NB4 (cell line): ENCODE measurements around the gene NCOA3.

Experiments
- DNase-seq: peaks from one replicate; pipeline ENCODE4 v3.0.0; 2010; ENCODE audit warnings: low read depth
- H3K4me3 ChIP-seq: one replicate; pipeline ENCODE4 v1.5.1; 2011; ENCODE audit warnings: mild to moderate bottlenecking, low read depth, low read length, moderate library complexity
- CTCF ChIP-seq: IDR thresholded peaks from one replicate; pipeline ENCODE4 v1.5.1; 2012; ENCODE audit warnings: low read depth, low read length
- MAX ChIP-seq: IDR thresholded peaks from 2 replicates; pipeline ENCODE4 v1.6.1; 2011; ENCODE audit warnings: low read depth, low read length
- MYC ChIP-seq: IDR thresholded peaks from 2 replicates; pipeline ENCODE4 v1.6.1; 2011; ENCODE audit warnings: low read depth, low read length
- POLR2A ChIP-seq: IDR thresholded peaks from 2 replicates; pipeline ENCODE4 v1.6.1; 2011; ENCODE audit warnings: mild to moderate bottlenecking; ENCODE audit not compliant: insufficient read length; ENCODE audit errors: extremely low read depth

NCOA3 gene

DNA sequence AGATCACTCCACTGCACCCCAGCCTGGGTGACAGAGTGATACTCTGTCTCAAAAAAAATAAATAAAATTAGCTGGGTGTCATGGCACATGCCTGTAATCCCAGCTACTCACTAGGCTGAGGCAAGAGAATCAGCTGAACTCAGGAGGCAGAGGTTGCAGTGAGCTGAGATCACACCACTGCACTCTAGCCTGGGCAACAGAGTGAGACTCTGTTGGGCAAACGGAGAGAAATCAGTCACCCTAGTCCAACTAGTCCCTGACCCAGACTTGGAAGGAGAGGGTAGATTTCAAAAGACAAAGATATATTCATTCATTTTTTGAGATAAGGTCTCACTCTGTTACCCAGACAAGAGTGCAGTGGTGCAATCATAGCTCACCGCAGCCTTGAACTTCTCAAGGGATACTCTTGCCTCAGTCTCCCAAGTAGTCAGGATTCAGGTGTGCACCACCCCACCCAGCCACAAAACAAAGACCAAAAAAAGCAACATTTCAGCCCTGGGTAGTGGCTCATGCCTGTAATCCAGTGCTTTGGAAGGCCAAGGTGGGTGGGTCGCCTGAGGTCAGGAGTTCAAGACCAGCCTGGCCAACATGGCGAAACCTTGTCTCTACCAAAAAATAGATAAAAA, 26.2 kb upstream of the NCOA3 start:
- DNase-seq, result no peak
- H3K4me3 ChIP-seq, result no peak overlapping the region
- no peak for TF ChIP-seq MAX
- no peak for TF ChIP-seq CTCF
- TF ChIP-seq MYC, result no peak
- TF ChIP-seq POLR2A, result no peak

GRCh38 chr20:47476452-47476851, 25.2 kb upstream of the NCOA3 start:
- no peak overlapping the region for H3K4me3 ChIP-seq
- no peak for DNase-seq
- no peak for TF ChIP-seq MAX
- no peak for TF ChIP-seq MYC
- TF ChIP-seq POLR2A, result no peak
- no peak for TF ChIP-seq CTCF

DNA sequence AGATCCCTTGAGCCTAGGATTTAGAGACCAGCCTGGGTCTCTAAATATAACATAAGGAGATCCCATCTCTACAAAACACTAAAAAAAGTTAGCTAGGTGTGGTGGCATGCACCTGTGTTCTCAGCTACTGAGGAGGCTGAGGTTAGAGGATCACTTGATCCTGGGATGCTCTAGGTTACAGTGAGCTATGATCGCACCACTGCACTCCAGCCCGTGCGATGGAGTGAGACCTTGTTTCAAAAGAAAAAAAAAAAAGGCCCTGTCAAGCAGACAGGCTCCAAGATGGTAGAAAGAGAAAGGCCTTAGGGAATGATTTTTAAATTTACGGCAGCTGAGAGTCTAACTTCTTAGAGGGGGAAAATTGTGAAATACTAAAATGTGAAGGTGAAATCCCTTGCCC, 22.6 kb upstream of the NCOA3 start:
- TF ChIP-seq MAX (no peak), CTCF (no peak), MYC (no peak), POLR2A (no peak)
- no peak for DNase-seq
- no peak overlapping the region for H3K4me3 ChIP-seq

- DNase-seq, result no peak
- TF ChIP-seq POLR2A (no peak), MAX (no peak)
- no peak overlapping the region for H3K4me3 ChIP-seq
These were observed 22.2 kb upstream of the NCOA3 start for GRCh38 chr20:47479506-47479905.

DNA sequence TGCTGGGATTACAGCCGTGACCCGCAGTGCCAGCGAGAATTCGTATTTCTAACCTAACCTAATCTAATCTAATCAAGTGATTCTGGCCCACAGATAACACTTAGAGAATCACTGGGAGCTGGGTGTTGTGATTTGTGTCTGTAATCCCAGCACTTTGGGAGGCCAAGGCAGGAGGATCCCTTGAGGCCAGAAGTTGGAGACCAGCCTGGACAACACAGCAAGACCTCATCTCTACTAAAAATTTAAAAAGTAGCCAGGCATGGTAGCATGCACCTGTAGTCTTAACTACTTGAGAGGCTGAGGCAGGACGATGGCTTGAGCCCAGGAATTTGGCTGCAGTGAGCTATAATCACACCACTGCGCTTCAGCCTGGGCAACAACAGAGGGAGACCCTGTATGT, 21.4 kb upstream of the NCOA3 start:
- DNase-seq, result no peak
- H3K4me3 ChIP-seq, result no peak overlapping the region
- TF ChIP-seq CTCF (no peak), MYC (no peak), MAX (no peak), POLR2A (no peak)

- TF ChIP-seq CTCF, result no peak
- TF ChIP-seq MYC, result no peak
- no peak for TF ChIP-seq POLR2A
- no peak for TF ChIP-seq MAX
- no peak for DNase-seq
- H3K4me3 ChIP-seq, result no peak overlapping the region
These were observed 21.0 kb upstream of the NCOA3 start for GRCh38 chr20:47480705-47481104.
